CD4-positive, CD25-positive, alpha-beta regulatory T cell (primary cell): ENCODE measurements around the gene NKAPL. TPM values are rescaled to one million over a fixed set of nuclear protein-coding genes. Genes with fewer than 3 reads are reported as not detected.
A peak's percentile ranks its signal among the peaks of the same experiment; 100 is the strongest.

Source experiments
- ATAC-seq, 2 donors: fragments of 150-1000 bp; cut with Tn5 transposase; one replicate each; pipeline ENCODE4 v1.10.0; 2021; ENCODE audit warnings: low read depth in 2 of 2, moderate number of reproducible peaks in 2 of 2, moderate library complexity in 1 of 2
- DNase-seq, 3 donors: peaks; one replicate each; pipeline versions ENCODE4 v3.0.0 to v3.0.0-alpha.2; 2012 to 2022; ENCODE audit warnings: mixed read lengths in 1 of 3
- H3K27ac ChIP-seq: one replicate; pipeline ENCODE4 v1.7.0; 2013; ENCODE audit warnings: mild to moderate bottlenecking, low read length; ENCODE audit not compliant: insufficient read depth, poor library complexity, severe bottlenecking
- H3K27me3 ChIP-seq: one replicate; pipeline ENCODE4 v1.7.0; 2013; ENCODE audit warnings: low read length; ENCODE audit not compliant: control insufficient read depth, insufficient read depth
- H3K36me3 ChIP-seq: one replicate; pipeline ENCODE4 v1.7.0; 2013; ENCODE audit warnings: mild to moderate bottlenecking, low read length, moderate library complexity; ENCODE audit not compliant: control insufficient read depth, insufficient read depth
- H3K4me1 ChIP-seq: 2 replicates; pipeline ENCODE4 v1.7.0; 2013; ENCODE audit warnings: mild to moderate bottlenecking, low read length; ENCODE audit not compliant: insufficient read depth, control insufficient read depth, poor library complexity, severe bottlenecking
- H3K4me3 ChIP-seq: one replicate; pipeline ENCODE4 v1.7.0; 2013; ENCODE audit warnings: low read depth, mild to moderate bottlenecking, low read length, moderate library complexity
- H3K9me3 ChIP-seq, 2 experiments: 1 replicate in 1 of 2; 2 replicates in 1 of 2; pipeline ENCODE4 v1.7.0; 2013; ENCODE audit warnings: low read length in 2 of 2, mild to moderate bottlenecking in 1 of 2, moderate library complexity in 1 of 2; ENCODE audit not compliant: control insufficient read depth in 2 of 2
- H3K27ac Mint-ChIP-seq, 3 donors: one replicate each; pipeline ENCODE4 v1.8.0; 2020 to 2022; ENCODE audit warnings: mild to moderate bottlenecking in 3 of 3, mixed read lengths in 3 of 3, moderate library complexity in 2 of 3
- H3K27me3 Mint-ChIP-seq: one replicate; pipeline ENCODE4 v1.8.0; 2022; ENCODE audit warnings: mild to moderate bottlenecking, mixed read lengths
- H3K36me3 Mint-ChIP-seq: one replicate; pipeline ENCODE4 v1.8.0; 2020; ENCODE audit warnings: mixed read lengths
- H3K4me1 Mint-ChIP-seq, 4 donors: one replicate each; pipeline ENCODE4 v1.8.0; 2020 to 2022; ENCODE audit warnings: mixed read lengths in 4 of 4, mild to moderate bottlenecking in 1 of 4
- H3K4me3 Mint-ChIP-seq, 4 donors: one replicate each; pipeline ENCODE4 v1.8.0; 2020 to 2022; ENCODE audit warnings: mild to moderate bottlenecking in 4 of 4, mixed read lengths in 4 of 4, moderate library complexity in 3 of 4
- H3K9me3 Mint-ChIP-seq, 7 donors: one replicate each; pipeline ENCODE4 v1.8.0; 2020 to 2022; ENCODE audit warnings: mixed read lengths in 7 of 7, mild to moderate bottlenecking in 3 of 7, moderate library complexity in 2 of 7
- polyA plus RNA-seq, 4 donors: library from polyadenylated mRNA; unstranded; fragments of 300-500 nt; fragmentation: Illumina TruSeq; gene quantifications; one replicate each; pipeline ENCODE4 v1.2.3, GENCODE V29; 2021
- total RNA-seq: library from RNA; stranded (reverse); gene quantifications from one replicate; pipeline ENCODE4 v1.2.3, GENCODE V29; 2022

The NKAPL gene
- total and polyA plus RNA-seq, 5 donors from 2014 or later, result 0.14 to 0.30 TPM; not detected in 3

GRCh38 chr6:28251661-28252008 is 7.5 kb upstream of the NKAPL start:
- ATAC-seq, result peak; percentile 60 to 73
- H3K27ac Mint-ChIP-seq, result peak overlapping the region; percentile 89 to 93 (median 90)
- no peaks in the 10 kb centered on the region for H3K9me3 ChIP-seq
- peak in 1 of 3 donors; percentile 75 for DNase-seq
- H3K27ac ChIP-seq, result no peak overlapping the region
- peaks cover 0 to 4% (median 0%) of the 10 kb centered on the region in 7 donors for H3K9me3 Mint-ChIP-seq
- peaks cover 15% of the 10 kb centered on the region for H3K27me3 Mint-ChIP-seq
- peaks cover 8% of the 10 kb centered on the region for H3K27me3 ChIP-seq
- peaks cover 22% of the 10 kb centered on the region for H3K36me3 Mint-ChIP-seq
- H3K36me3 ChIP-seq, result peaks cover 15% of the 10 kb centered on the region
- peak overlapping the region; percentile 97 to 99 (median 98) for H3K4me3 Mint-ChIP-seq
- H3K4me3 ChIP-seq, result peak overlapping the region; percentile 98
- H3K4me1 Mint-ChIP-seq, result peaks cover 11 to 50% (median 27%) of the 10 kb centered on the region in 4 donors
- H3K4me1 ChIP-seq, result peaks cover 20% of the 10 kb centered on the region

GRCh38 chr6:28252009-28252975 is 6.8 kb upstream of the NKAPL start, which contains the start of gene ZKSCAN4:
Gene ZKSCAN4, minus strand, starts transcription at chr6:28252269. Its CDS starts 289 bp downstream, at chr6:28251980.
- Mint-ChIP-seq H3K9me3 (peaks cover 0 to 4% (median 0%) of the 10 kb centered on the region in 7 donors), H3K4me1 (peaks cover 6 to 46% (median 24%) of the 10 kb centered on the region in 4 donors), H3K27me3 (peaks cover 15% of the 10 kb centered on the region)

GRCh38 chr6:28254121-28254519 is 5.0 kb upstream of the NKAPL start:
- no peak overlapping the region for H3K27ac Mint-ChIP-seq
- H3K4me1 Mint-ChIP-seq, result peaks cover 6 to 44% (median 21%) of the 10 kb centered on the region in 4 donors
- H3K9me3 Mint-ChIP-seq, result peaks cover 0 to 4% (median 0%) of the 10 kb centered on the region in 7 donors
- peaks cover 23% of the 10 kb centered on the region for H3K27me3 Mint-ChIP-seq
- H3K27me3 ChIP-seq, result peaks cover 8% of the 10 kb centered on the region
- H3K4me3 ChIP-seq, result no peak overlapping the region
- peaks cover 5% of the 10 kb centered on the region for H3K36me3 Mint-ChIP-seq
- H3K4me1 ChIP-seq, result peaks cover 20% of the 10 kb centered on the region
- no peaks in the 10 kb centered on the region for H3K36me3 ChIP-seq
- peak overlapping the region in 1 of 4 donors; percentile 11 for H3K4me3 Mint-ChIP-seq
- no peak for DNase-seq
- H3K27ac ChIP-seq, result no peak overlapping the region
- no peaks in the 10 kb centered on the region for H3K9me3 ChIP-seq
- no peak for ATAC-seq

More at GRCh38 chr6:28252009-28252975, 6.8 kb upstream of the NKAPL start, which contains the start of gene ZKSCAN4:
- H3K9me3 ChIP-seq, result no peaks in the 10 kb centered on the region
- Mint-ChIP-seq H3K36me3 (peaks cover 15% of the 10 kb centered on the region), H3K27ac (peak within 1 kb of the TSS; percentile 89 to 93 (median 90)), H3K4me3 (peak within 1 kb of the TSS; percentile 97 to 99 (median 98))
- DNase-seq (peak; percentile 55 to 93 (median 80)), ATAC-seq (peak; percentile 88 to 91)
- peaks cover 8% of the 10 kb centered on the region for H3K27me3 ChIP-seq
- H3K4me3 ChIP-seq, result peak within 1 kb of the TSS; percentile 98
- H3K4me1 ChIP-seq, result peaks cover 20% of the 10 kb centered on the region
- H3K36me3 ChIP-seq, result peaks cover 12% of the 10 kb centered on the region
- H3K27ac ChIP-seq, result no peak within 1 kb of the TSS

- Histone ChIP-seq H3K9me3 (no peaks in the 10 kb centered on the region), H3K27me3 (peaks cover 8% of the 10 kb centered on the region), H3K27ac (no peak overlapping the region), H3K4me1 (peaks cover 6% of the 10 kb centered on the region), H3K36me3 (no peaks in the 10 kb centered on the region), H3K4me3 (no peak overlapping the region)
- H3K27me3 Mint-ChIP-seq, result peaks cover 30% of the 10 kb centered on the region
- no peak overlapping the region for H3K4me3 Mint-ChIP-seq
- peaks cover 0 to 16% (median 4%) of the 10 kb centered on the region in 4 donors for H3K4me1 Mint-ChIP-seq
- H3K27ac Mint-ChIP-seq, result no peak overlapping the region
- no peaks in the 10 kb centered on the region for H3K36me3 Mint-ChIP-seq
- ATAC-seq (no peak), DNase-seq (no peak)
- H3K9me3 Mint-ChIP-seq, result peaks cover 0 to 4% (median 0%) of the 10 kb centered on the region in 7 donors
Observed at GRCh38 chr6:28257042-28257441, 2.1 kb upstream of the NKAPL start.

- H3K27ac Mint-ChIP-seq, result no peak overlapping the region
Observed at GRCh38 chr6:28263922-28264321, 4.8 kb downstream of the NKAPL start.

GRCh38 chr6:28264834-28265401 is 5.8 kb downstream of the NKAPL start:
- no peak overlapping the region for H3K4me3 ChIP-seq
- no peaks in the 10 kb centered on the region for H3K27me3 ChIP-seq
- Mint-ChIP-seq H3K9me3 (no peaks in the 10 kb centered on the region), H3K4me3 (peak overlapping the region in 1 of 4 donors; percentile 55), H3K27ac (peak overlapping the region in 2 of 3 donors; percentile 16 to 39), H3K36me3 (no peaks in the 10 kb centered on the region), H3K27me3 (peaks cover 17% of the 10 kb centered on the region), H3K4me1 (peaks cover 0 to 16% (median 7%) of the 10 kb centered on the region in 4 donors)
- H3K9me3 ChIP-seq, result no peaks in the 10 kb centered on the region
- H3K27ac ChIP-seq, result no peak overlapping the region
- DNase-seq (no peak), ATAC-seq (no peak)
- peaks cover 12% of the 10 kb centered on the region for H3K4me1 ChIP-seq
- no peaks in the 10 kb centered on the region for H3K36me3 ChIP-seq

More at GRCh38 chr6:28263922-28264321, 4.8 kb downstream of the NKAPL start:
- Mint-ChIP-seq H3K9me3 (peaks cover 0 to 1% (median 0%) of the 10 kb centered on the region in 7 donors), H3K27me3 (peaks cover 17% of the 10 kb centered on the region), H3K4me1 (peaks cover 0 to 13% (median 4%) of the 10 kb centered on the region in 4 donors), H3K36me3 (no peaks in the 10 kb centered on the region), H3K4me3 (peak overlapping the region in 2 of 4 donors; percentile 1 to 55)
- ATAC-seq (no peak), DNase-seq (peak in 1 of 3 donors; percentile 20)
- Histone ChIP-seq H3K27me3 (no peaks in the 10 kb centered on the region), H3K9me3 (no peaks in the 10 kb centered on the region), H3K4me1 (peaks cover 12% of the 10 kb centered on the region), H3K36me3 (no peaks in the 10 kb centered on the region), H3K4me3 (no peak overlapping the region), H3K27ac (no peak overlapping the region)

GRCh38 chr6:28266563-28266961 is 7.5 kb downstream of the NKAPL start:
- Mint-ChIP-seq H3K36me3 (peaks cover 5% of the 10 kb centered on the region), H3K4me1 (peaks cover 0 to 30% (median 15%) of the 10 kb centered on the region in 4 donors), H3K9me3 (no peaks in the 10 kb centered on the region), H3K4me3 (no peak overlapping the region), H3K27me3 (peaks cover 10% of the 10 kb centered on the region), H3K27ac (no peak overlapping the region)
- Histone ChIP-seq H3K27me3 (no peaks in the 10 kb centered on the region), H3K27ac (peak overlapping the region; percentile 64), H3K4me3 (peak overlapping the region; percentile 93), H3K4me1 (peaks cover 12% of the 10 kb centered on the region), H3K9me3 (no peaks in the 10 kb centered on the region), H3K36me3 (peaks cover 3% of the 10 kb centered on the region)
- ATAC-seq, result no peak
- no peak for DNase-seq
